GM18507 (cell line): Measurements from ENCODE around the gene SND1.
A peak's percentile ranks its signal among the peaks of the same experiment; 100 is the strongest.
"Not testable (repeated sequence)": the region's sequence is repeated elsewhere in the genome, so short reads cannot be mapped to it uniquely, and the experiment has no call there.

Experiments
- DNase-seq: peaks from one replicate; pipeline ENCODE4 v3.0.0; 2011; ENCODE audit warnings: low read depth; ENCODE audit not compliant: insufficient read length; ENCODE audit errors: extremely low spot score
- FAIRE-seq: peaks from 2 replicates; lab custom pipeline; 2011; peaks lifted over from hg19 to GRCh38; lab: Jason Lieb, UNC

SND1 gene

DNA sequence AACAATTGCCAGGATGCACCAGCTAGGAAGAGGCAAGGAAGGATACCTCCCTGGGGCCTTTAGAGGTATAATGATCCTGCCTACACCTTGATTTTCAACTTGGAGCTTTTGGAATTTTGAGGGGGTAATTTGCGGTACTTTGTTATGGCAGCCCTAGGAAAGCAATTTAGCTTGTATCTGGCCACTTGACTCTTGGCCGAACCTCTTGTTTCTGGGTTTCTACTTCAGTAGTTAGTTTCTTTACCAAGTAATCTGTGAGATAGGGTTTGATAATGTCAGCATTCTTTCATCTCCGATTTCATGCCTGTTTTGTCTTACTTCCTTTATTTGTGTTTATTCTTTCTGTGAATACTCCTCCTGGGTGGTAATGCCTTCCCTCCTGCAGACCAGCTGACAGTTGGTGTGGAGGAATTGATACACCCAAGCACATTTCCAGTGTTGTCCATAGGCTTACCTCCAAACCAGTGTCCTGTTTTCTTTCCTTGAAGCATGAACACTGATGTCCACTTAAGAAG lies 163.7 kb downstream of the SND1 start:
- no peak for DNase-seq
- FAIRE-seq: no peak

DNA sequence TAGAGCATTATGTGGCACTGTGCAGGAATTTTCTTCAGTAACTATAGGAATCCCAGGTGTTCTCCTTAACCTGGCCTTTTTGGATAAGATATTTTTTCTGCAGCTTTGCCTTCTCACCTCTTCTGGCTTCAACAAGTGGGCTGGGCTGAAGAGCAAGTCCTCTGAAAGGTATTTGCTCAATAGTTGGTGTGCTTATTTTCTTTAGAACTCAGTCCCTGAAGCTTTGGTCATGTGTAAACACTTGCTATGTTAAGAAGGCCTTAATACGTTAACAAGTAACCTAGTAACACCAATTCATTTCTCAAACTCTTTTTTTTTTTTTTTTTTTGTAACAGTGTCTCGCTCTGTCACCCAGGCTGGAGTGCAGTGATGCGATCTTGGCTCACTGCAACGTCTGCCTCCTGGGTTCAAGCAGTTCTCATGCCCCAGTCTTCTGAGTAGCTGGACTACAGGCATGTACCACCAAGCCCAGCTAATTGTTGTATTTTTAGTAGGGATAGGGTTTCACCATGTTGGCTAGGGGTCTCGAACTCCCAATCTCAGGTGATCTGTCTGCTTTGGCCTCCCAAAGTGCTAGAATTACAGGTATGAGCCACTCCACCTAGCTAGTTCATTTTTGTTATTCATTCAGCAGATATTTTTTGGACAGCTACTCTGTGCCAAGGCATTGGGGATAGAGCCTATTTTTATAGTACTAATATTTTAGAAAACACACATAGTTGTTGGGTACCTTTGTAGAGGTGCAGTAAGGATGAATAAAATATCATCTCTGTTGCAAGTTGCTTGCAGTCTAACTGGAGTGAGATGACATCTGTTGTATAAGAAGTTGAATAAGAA lies 164.6 kb downstream of the SND1 start:
- FAIRE-seq (no peak), DNase-seq (no peak)

- FAIRE-seq: no peak
- DNase-seq: no peak
Measured at GRCh38 chr7:127817466-127817865, 165.5 kb downstream of the SND1 start.

DNA sequence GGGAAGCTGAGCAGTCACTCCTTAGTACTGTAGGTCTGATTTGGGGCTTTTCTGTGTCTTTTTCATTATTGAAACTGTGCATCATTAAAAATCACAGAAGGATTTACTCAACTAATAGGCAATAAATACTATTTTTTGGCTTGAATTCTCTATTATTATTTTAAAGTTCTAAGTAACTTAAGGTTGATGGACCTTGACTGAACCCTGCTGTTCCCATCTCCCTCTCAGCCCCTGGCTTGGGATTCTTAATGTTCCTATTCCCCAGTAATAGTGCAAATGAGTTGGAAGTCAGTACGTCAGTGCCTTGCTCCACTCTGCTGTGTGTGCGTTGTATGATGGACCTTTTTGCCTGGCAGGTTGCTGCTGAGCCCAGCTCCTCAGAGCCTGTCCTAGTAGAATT lies 166.3 kb downstream of the SND1 start:
- FAIRE-seq (no peak), DNase-seq (no peak)

DNA sequence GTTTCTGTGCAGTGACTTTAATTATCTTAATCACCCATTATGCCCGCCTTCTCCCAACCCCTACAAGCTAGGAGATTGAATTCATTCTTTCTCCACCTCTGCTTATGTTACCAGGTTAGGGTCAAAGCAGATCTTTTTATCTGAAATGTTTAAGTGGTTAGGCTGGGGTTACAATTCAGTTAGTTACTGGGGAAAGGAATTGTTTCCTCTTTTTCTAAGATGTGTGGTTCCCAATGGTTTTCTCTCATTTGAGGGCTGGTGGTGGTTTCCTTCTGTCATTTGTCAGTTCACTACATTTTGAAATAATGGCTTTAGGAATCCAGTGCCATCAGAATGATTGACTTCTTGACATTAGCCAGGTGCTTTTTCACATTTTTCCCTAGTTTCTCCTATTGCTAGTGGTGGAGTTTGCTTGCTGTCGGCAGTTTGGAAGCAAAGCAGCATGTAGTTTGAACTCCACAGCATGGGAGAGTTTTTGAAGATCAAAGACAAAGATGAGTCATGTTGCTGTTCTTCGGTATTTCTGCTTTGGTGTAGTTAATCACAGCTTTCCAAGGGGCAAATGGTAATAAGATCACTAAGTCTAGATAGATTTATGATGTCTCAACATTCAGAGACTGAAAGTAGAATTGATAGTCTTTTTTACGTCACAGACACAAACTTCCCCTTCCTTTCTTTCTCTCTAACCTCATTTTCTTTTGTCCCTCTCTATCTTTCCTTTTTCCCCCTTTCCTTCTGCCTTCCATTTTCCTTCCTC lies 168.2 kb downstream of the SND1 start:
- DNase-seq (no peak), FAIRE-seq (peak; percentile 66)

DNA sequence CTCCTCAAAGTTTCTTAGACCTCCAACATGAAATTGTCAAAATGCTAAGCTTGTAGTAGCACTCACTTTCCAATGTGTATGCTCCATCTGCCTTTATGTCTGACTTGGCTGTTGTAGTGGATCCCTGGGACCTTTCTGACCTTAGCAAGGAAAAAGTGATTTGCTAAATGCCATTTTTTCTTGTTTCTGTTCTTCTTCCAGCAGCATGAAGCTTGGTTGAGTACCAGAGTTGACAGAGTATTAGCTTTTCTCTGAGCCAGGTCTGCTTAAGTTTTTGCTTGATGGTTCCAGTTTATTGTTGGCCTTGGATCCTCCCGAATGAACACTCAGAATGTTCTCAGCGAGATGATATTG lies 168.7 kb downstream of the SND1 start:
- no peak for DNase-seq
- no peak for FAIRE-seq

- DNase-seq: no peak
- no peak for FAIRE-seq
Measured at GRCh38 chr7:127821146-127821545, 169.2 kb downstream of the SND1 start.

GRCh38 chr7:127822822-127823508 lies 171.0 kb downstream of the SND1 start:
- DNase-seq: no peak
- FAIRE-seq: peak; percentile 46

DNA sequence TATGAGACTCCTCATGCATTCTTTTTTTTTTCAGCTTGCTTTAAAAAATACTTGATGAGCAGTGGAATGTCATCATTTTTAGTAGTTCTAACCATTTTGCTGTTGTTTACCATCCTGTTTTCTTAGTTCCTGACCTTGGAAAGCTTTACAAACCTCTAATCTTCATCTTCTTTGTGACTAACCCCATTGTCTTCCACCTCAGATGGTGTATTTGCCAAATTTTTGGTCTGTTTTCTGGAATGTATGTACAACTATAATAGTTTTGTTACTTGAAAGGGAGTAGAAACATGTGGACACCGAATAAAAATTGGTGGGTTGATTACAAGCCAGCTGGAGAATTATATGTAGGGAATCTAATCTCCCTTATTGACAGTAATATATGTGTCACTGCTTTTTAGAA lies 172.7 kb downstream of the SND1 start:
- DNase-seq: no peak

GRCh38 chr7:127828843-127829500 lies 177.0 kb downstream of the SND1 start:
- FAIRE-seq (no peak), DNase-seq (peak; percentile 7)

More for the DNA sequence above, 172.7 kb downstream of the SND1 start:
- FAIRE-seq: no peak

- no peak for DNase-seq
- no peak for FAIRE-seq
Measured at GRCh38 chr7:127831318-127832219, 179.6 kb downstream of the SND1 start.

DNA sequence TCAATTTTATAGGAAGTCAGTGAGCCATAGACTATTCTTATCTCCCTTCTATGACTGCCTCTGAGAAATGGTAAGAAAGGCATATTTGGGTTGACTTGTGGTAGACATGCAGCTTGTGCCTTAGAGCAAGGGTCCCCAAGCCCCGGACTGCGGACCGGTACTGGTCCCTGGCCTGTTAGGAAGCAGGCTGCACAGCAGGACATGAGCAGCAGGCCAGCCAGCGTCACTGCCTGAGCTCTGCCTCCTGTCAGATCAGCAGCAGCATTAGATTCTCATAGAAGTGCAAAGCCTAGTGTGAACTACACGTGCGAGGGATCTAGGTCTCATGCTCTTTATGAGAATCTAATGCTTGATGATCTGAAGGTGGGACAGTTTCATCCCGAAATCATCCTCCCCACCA lies 180.6 kb downstream of the SND1 start:
- FAIRE-seq: no peak

GRCh38 chr7:127833641-127834040 lies 181.6 kb downstream of the SND1 start:
- DNase-seq: no peak
- FAIRE-seq: no peak

More for the DNA sequence above, 180.6 kb downstream of the SND1 start:
- no peak for DNase-seq

DNA sequence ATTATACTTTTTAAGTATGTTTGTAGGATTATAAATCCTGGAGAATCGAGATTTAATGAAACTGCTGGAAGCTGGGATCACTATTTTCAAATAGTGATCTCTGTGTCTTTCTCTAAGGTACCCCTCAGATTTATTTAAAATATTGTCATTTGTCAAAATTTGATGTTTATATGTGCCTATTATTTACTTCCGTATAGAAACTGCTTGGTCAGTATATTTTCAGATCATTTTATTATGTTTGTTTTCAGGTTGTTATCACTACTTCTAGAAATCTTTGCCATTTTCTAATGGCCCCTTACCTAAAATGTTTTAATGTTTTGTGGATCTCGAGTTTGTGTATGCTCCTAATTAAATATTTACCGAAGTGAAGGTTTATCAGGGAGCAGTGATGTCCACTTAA lies 183.7 kb downstream of the SND1 start:
- no peak for FAIRE-seq
- no peak for DNase-seq

DNA sequence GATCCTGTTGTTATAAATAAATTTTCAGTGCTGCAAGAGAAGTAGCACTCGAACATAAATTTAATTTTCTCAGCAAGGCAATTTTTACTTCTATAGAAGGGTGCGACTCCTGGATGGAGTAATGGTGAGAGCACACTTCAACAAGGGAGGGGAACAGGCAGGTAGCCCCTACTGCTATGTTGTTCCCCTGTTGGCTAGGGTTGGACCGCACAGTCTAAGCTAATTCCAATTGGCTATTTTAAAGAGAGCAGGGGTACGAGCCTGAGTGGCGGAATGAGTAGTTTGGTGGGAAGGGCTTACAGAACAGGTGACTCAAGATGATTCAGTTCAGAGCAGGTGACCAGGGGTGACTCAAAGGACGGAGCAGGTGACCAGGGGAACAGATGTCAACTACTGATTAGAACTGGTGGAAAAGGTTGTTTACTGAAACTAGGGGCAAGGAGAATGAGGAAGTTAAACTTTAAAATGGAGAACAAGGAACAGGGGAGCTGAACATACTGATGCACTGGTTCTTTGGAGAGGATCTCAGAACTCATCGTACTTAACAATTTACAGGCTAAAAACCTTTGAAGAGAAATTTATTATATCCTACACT lies 185.9 kb downstream of the SND1 start:
- not testable (repeated sequence) for FAIRE-seq, DNase-seq

DNA sequence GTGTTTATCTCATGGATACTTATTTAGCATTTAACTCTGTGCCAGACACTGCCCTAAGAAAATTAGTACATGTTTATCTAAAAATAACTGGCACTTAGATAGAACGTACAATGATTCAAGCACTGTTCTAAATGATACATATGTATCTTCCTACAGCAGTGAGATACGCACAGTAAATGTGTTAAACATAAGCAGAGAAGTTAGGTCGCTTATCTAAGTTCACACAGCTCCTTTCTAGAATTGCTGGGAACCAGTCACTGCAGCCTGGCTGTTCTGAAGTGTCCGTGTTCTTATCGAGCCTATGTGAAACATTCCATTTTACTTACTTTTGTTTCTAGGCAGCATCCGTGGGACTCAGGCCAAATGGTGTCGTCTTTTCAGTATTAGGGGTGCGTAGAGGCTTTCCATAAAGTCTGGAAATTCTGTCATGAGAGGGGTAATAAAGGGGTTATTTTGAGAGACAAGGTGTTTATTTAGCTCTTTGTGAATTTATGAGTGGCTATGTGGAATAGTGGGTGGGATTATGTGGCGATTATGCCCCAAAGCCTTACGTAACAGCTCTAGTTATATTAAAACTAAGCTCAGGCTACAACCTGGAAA lies 186.9 kb downstream of the SND1 start:
- FAIRE-seq (no peak), DNase-seq (no peak)

- DNase-seq (no peak), FAIRE-seq (no peak)
Measured at GRCh38 chr7:127840226-127840951, 188.4 kb downstream of the SND1 start.
